ENCODE measurements around the gene NRAS.
A peak's percentile ranks its signal among the peaks of the same experiment; 100 is the strongest.

DNA sequence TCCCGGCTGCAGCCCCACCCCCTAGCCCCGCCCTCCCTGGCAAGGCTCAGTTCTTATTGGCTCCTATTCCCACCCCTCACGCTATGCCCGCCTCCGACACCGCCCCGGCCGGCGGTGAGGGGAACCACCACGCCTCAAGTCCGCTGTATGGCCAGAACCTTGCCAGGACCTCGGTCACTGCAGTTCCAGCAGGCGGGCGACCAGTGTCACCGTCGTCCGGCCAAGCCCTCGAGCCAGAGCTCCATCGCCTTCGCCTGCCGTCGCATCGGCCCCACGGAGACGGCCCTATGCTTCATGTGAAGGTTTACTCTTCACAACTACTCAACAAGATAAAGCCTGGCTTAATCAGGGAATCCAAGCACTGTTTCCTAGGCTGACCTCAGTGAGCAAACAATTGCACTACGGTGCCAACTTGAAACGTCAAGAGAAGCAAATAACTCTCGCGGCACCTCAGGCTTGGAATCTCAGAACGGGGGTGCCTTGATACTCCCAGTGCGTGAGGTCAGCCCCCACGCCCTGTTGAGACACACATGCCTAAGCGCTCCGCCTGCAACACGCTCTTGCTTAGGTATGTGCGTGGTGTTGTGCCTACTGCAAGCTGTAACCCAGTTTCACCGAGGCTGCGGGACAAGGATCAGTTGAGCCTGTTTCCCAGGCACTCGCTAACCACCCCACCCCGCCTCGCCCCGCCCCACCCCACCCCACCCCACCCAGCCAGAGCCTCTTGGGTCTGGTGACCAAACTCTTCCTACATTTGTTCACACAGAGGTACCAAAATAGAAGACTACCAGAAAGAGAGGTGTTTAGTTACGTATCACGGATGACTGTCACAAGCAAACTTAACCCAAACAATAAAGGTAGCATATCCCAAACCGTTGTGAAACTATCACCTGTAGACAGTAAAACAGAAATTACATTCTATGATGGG lies 46.2 kb downstream of the NRAS start:
- TF ChIP-seq CTCF (IDR thresholded peaks at IDR 0.05) (peak in 1 of 4 donors; percentile 16), POLR2A (IDR thresholded peaks at IDR 0.05) (peak; percentile 81)

Data from right lobe of liver (tissue), 4 donors.